RWPE1 (cell line): ENCODE measurements around the gene JAKMIP3.

ENCODE experiments used
- CTCF ChIA-PET: fragments of 350-600 bp; sonication (Branson Sonifier 250); formaldehyde crosslinking; extraction: SDS; loops from one replicate; lab custom pipeline; 2021; lab: Yijun Ruan, JAX
- POLR2A ChIA-PET: fragments of 400-600 bp; formaldehyde crosslinking; extraction: SDS; loops from one replicate; lab custom pipeline; 2020; ENCODE audit warnings: antibody characterized with exemption; ENCODE audit not compliant: low non-redundant PET; lab: Yijun Ruan, JAX
- DNase-seq: peaks from one replicate; pipeline ENCODE4 v3.0.0; 2012; ENCODE audit warnings: low spot score
- H3K27ac ChIP-seq: fragments of 450-650 bp; 2 replicates; pipeline ENCODE4 v1.5.1; 2017
- CTCF ChIP-seq: fragments of 450-650 bp; conservative IDR thresholded peaks from 2 replicates; pipeline ENCODE4 v1.5.1; 2017; ENCODE audit warnings: low read depth, mild to moderate bottlenecking

The JAKMIP3 gene

GRCh38 chr10:132103116-132103910 is 37.6 kb downstream of the JAKMIP3 start:
- DNase-seq = no peak
- no peak overlapping the region for H3K27ac ChIP-seq
- no peak for TF ChIP-seq CTCF
- ChIA-PET CTCF (interaction anchor here (0.5 to 0.7 kb wide), 2 partner anchors 9 to 680 kb away, joined by 3 read pairs; no protein-coding TSS in a partner anchor), POLR2A (no interaction called here)

- TF ChIP-seq CTCF = no peak
- ChIA-PET CTCF (no interaction called here), POLR2A (no interaction called here)
- no peak for DNase-seq
- H3K27ac ChIP-seq = no peak overlapping the region
Measured at GRCh38 chr10:132104062-132104461, 38.3 kb downstream of the JAKMIP3 start.

- ChIA-PET POLR2A (no interaction called here), CTCF (no interaction called here)
- no peak for DNase-seq
- TF ChIP-seq CTCF = no peak
- H3K27ac ChIP-seq = no peak overlapping the region
Measured at GRCh38 chr10:132104471-132105301, 38.9 kb downstream of the JAKMIP3 start.

GRCh38 chr10:132105302-132105995 is 39.7 kb downstream of the JAKMIP3 start:
- CTCF ChIA-PET = no interaction called here
- TF ChIP-seq CTCF = no peak
- no peak overlapping the region for H3K27ac ChIP-seq
- DNase-seq = no peak
- POLR2A ChIA-PET = no interaction called here

- CTCF ChIA-PET = no interaction called here
- POLR2A ChIA-PET = interaction anchor here (0.6 kb wide), 1 partner anchor 111 kb away, joined by 4 read pairs; no protein-coding TSS in a partner anchor
- no peak for TF ChIP-seq CTCF
- no peak for DNase-seq
- H3K27ac ChIP-seq = no peak overlapping the region
Measured at GRCh38 chr10:132106431-132106830, 40.7 kb downstream of the JAKMIP3 start.
